ENCODE results near the gene ZNF32. TPM values are rescaled to one million over a fixed set of nuclear protein-coding genes. Genes with fewer than 3 reads are reported as not detected.

The ZNF32 gene
- total and polyA plus RNA-seq, 7 donors = 21.3 to 108 (median 72.1) TPM

- Histone ChIP-seq H3K9me3 (no peaks in the 10 kb centered on the region), H3K36me3 (no peaks in the 10 kb centered on the region), H3K4me3 (no peak overlapping the region), H3K4me1 (peaks cover 0 to 24% (median 14%) of the 10 kb centered on the region in 4 donors), H3K27me3 (no peaks in the 10 kb centered on the region), H3K27ac (no peak overlapping the region)
- 67 to 79% methylated on average over 2 of the region's 2 CpGs for WGBS, 2 donors
- intact Hi-C loops (cut with DNase I) = loop anchor here (10.0 kb wide), 1 partner anchor 213 kb away; no protein-coding TSS in a partner anchor
- DNase-seq = no peak
- TF ChIP-seq EP300 (IDR thresholded peaks at IDR 0.05) (no peak), CTCF (IDR thresholded peaks at IDR 0.05) (no peak), POLR2AphosphoS5 (IDR thresholded peaks at IDR 0.05) (no peak), POLR2A (IDR thresholded peaks at IDR 0.05) (no peak)
Measured at GRCh38 chr10:43691485-43691884, 42.8 kb upstream of the ZNF32 start.

GRCh38 chr10:43689955-43690771, 41.5 kb upstream of the ZNF32 start:
- Histone ChIP-seq H3K4me1 (peaks cover 0 to 24% (median 14%) of the 10 kb centered on the region in 4 donors), H3K9me3 (no peaks in the 10 kb centered on the region), H3K27ac (peak overlapping the region; percentile 74 to 78 (median 76)), H3K4me3 (peak overlapping the region; percentile 40 to 58 (median 55)), H3K36me3 (no peaks in the 10 kb centered on the region), H3K27me3 (no peaks in the 10 kb centered on the region)
- TF ChIP-seq CTCF (IDR thresholded peaks at IDR 0.05) (peak; percentile 70 to 98 (median 78)), EP300 (IDR thresholded peaks at IDR 0.05) (no peak), POLR2A (IDR thresholded peaks at IDR 0.05) (no peak), POLR2AphosphoS5 (IDR thresholded peaks at IDR 0.05) (peak in 3 of 4 donors; percentile 19 to 56 (median 50))
- intact Hi-C loops (cut with DNase I) = loop anchor here (1.0 to 10.0 kb wide), 3 partner anchors 215 to 621 kb away; no protein-coding TSS in a partner anchor
- DNase-seq = peak; percentile 91
- 2% methylated on average over 65 of the region's 65 CpGs for WGBS, 2 donors

- Histone ChIP-seq H3K9me3 (no peaks in the 10 kb centered on the region), H3K4me3 (peak overlapping the region; percentile 40 to 58 (median 55)), H3K36me3 (no peaks in the 10 kb centered on the region), H3K4me1 (peaks cover 0 to 24% (median 14%) of the 10 kb centered on the region in 4 donors), H3K27me3 (no peaks in the 10 kb centered on the region), H3K27ac (peak overlapping the region; percentile 74 to 78 (median 76))
- intact Hi-C loops (cut with DNase I) = loop anchor here (10.0 kb wide), 1 partner anchor 375 kb away; no protein-coding TSS in a partner anchor
- peak; percentile 82 for DNase-seq
- TF ChIP-seq POLR2AphosphoS5 (IDR thresholded peaks at IDR 0.05) = peak in 1 of 4 donors; percentile 7
- TF ChIP-seq EP300 (IDR thresholded peaks at IDR 0.05) = no peak
- WGBS, 2 donors = 1 to 2% methylated on average over 25 of the region's 25 CpGs
Measured at GRCh38 chr10:43689618-43689954, 40.9 kb upstream of the ZNF32 start.

- TF ChIP-seq EP300 (IDR thresholded peaks at IDR 0.05) (no peak), POLR2AphosphoS5 (IDR thresholded peaks at IDR 0.05) (no peak), CTCF (IDR thresholded peaks at IDR 0.05) (no peak), POLR2A (IDR thresholded peaks at IDR 0.05) (no peak)
- no peaks in the 10 kb centered on the region for H3K9me3 ChIP-seq
- peak; percentile 63 for DNase-seq
- WGBS, 2 donors = 61 to 71% methylated on average over 25 of the region's 25 CpGs
- H3K4me3 ChIP-seq = peak overlapping the region; percentile 40 to 58 (median 55)
- H3K36me3 ChIP-seq = no peaks in the 10 kb centered on the region
- H3K4me1 ChIP-seq = peaks cover 0 to 24% (median 14%) of the 10 kb centered on the region in 4 donors
- peak overlapping the region in 2 of 4 donors; percentile 74 to 77 for H3K27ac ChIP-seq
- H3K27me3 ChIP-seq = no peaks in the 10 kb centered on the region
- intact Hi-C loops (cut with DNase I) = loop anchor here (10.0 kb wide), 1 partner anchor 376 kb away; no protein-coding TSS in a partner anchor
Measured at GRCh38 chr10:43689007-43689491, 40.4 kb upstream of the ZNF32 start.

- no peak for DNase-seq
- H3K4me3 ChIP-seq = no peak overlapping the region
- no peak overlapping the region for H3K27ac ChIP-seq
- TF ChIP-seq POLR2AphosphoS5 (IDR thresholded peaks at IDR 0.05) = no peak
- no peak for TF ChIP-seq EP300 (IDR thresholded peaks at IDR 0.05)
- TF ChIP-seq CTCF (IDR thresholded peaks at IDR 0.05) = no peak
- TF ChIP-seq POLR2A (IDR thresholded peaks at IDR 0.05) = no peak
- 88 to 94% methylated on average over 16 of the region's 16 CpGs for WGBS, 2 donors
- H3K36me3 ChIP-seq = no peaks in the 10 kb centered on the region
- peaks cover 0 to 24% (median 14%) of the 10 kb centered on the region in 4 donors for H3K4me1 ChIP-seq
- no peaks in the 10 kb centered on the region for H3K27me3 ChIP-seq
- H3K9me3 ChIP-seq = no peaks in the 10 kb centered on the region
- intact Hi-C loops (cut with DNase I) = loop anchor here (10.0 kb wide), 1 partner anchor 376 kb away; no protein-coding TSS in a partner anchor
Measured at GRCh38 chr10:43688348-43688892, 39.7 kb upstream of the ZNF32 start.
